ENCODE results near the gene AMPD2. TPM values are rescaled to one million over a fixed set of nuclear protein-coding genes. Genes with fewer than 3 reads are reported as not detected.

Gene AMPD2
- total and polyA plus RNA-seq, 2 donors from 2014 or later, result 21.1 to 55.3 TPM

DNA sequence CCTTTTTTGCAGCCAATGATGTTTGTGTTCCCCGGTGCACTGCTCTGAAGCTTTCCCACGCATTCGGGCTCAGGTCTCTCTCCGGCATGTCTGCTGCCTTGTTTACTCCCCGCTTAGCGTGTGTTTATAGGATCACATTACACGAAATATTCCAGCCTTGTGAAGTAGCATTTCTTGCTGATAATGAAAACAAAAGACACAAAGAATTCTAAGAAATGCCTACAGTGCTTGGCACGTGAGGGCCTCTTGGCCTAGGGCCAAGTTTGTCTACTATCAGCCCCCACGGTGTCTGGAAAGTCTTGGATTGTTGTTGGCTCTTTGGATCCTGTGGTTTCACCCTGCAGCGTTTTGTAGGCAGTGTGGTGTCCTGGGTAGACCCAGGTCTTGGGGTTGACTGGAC, 25.0 kb downstream of the AMPD2 start:
- Histone ChIP-seq H3K27me3 (ENCODE audit: control insufficient read depth, insufficient read depth, low read length) (no peaks in the 10 kb centered on the region), H3K9ac (ENCODE audit: low read length in 3 of 3) (no peak overlapping the region), H3K27ac (ENCODE audit: low read depth in 2 of 2, low read length in 2 of 2) (no peak overlapping the region), H3K9me3 (ENCODE audit: control insufficient read depth in 2 of 3, insufficient read depth in 1 of 3, low read length in 3 of 3) (no peaks in the 10 kb centered on the region), H3K36me3 (ENCODE audit: control insufficient read depth in 2 of 3, insufficient read depth in 3 of 3, low read length in 3 of 3) (no peaks in the 10 kb centered on the region), H3K4me1 (ENCODE audit: control insufficient read depth in 2 of 3, insufficient read depth in 2 of 3, low read depth in 1 of 3, low read length in 3 of 3) (peaks cover 0 to 5% (median 4%) of the 10 kb centered on the region in 3 donors), H3K4me3 (ENCODE audit: low read length in 3 of 3) (no peak overlapping the region)
- TF ChIP-seq, protein P1, sequence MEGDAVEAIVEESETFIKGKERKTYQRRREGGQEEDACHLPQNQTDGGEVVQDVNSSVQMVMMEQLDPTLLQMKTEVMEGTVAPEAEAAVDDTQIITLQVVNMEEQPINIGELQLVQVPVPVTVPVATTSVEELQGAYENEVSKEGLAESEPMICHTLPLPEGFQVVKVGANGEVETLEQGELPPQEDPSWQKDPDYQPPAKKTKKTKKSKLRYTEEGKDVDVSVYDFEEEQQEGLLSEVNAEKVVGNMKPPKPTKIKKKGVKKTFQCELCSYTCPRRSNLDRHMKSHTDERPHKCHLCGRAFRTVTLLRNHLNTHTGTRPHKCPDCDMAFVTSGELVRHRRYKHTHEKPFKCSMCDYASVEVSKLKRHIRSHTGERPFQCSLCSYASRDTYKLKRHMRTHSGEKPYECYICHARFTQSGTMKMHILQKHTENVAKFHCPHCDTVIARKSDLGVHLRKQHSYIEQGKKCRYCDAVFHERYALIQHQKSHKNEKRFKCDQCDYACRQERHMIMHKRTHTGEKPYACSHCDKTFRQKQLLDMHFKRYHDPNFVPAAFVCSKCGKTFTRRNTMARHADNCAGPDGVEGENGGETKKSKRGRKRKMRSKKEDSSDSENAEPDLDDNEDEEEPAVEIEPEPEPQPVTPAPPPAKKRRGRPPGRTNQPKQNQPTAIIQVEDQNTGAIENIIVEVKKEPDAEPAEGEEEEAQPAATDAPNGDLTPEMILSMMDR (IDR thresholded peaks at IDR 0.05; ENCODE audit: borderline replicate concordance, extremely low read depth, insufficient read depth), result no peak
- DNase-seq (peak in 1 of 5 donors; percentile 67), FAIRE-seq (no peak)
- intact Hi-C loops (cut with DNase I), result loop anchor here (5.0 kb wide), 1 partner anchor 128 kb away; no protein-coding TSS in a partner anchor

DNA sequence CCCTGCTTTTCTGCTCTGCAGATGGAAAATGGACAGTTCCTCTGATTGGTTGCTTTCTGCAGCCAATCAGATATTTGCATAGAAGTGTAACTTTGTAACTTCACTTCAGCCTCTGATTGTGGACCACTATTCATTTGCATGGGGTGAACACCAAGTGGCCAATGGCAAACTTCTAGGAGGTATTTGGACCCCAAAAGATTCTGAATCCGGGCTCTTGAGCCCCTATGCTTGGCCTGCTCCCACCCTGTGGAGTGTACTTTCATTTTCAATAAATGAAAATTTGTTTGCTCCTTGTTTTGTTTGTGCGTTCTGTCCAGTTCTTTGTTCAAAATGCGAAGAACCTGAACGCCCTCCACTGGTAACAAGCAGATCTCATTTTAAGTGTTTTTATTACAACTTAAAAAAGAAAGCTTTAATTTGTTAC, 29.9 kb downstream of the AMPD2 start:
- peak in 2 of 5 donors; percentile 30 to 77 for DNase-seq
- H3K4me3 ChIP-seq (ENCODE audit: low read length in 3 of 3), result peak overlapping the region in 2 of 3 donors; percentile 2 to 50

DNA sequence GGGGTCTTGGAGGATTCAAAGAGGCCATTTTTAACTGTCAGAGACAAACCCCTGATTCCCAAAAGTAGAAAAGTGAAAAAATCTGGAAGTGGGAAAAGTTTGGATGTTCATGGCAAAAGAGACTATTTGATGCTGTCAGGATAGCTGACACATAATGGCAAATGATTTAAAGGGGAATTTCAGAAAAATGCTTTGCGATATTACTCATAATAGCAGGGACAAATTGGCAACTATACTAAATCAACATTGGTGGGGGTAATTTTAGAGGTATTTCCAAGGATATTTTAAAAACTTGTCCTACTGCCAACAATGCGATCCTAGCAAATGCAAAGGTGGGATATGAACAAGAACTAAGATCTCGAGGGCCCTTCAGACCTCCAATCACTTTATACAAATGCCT, 31.0 kb downstream of the AMPD2 start:
- intact Hi-C loops (cut with DNase I), result no loop called here
- no peaks in the 10 kb centered on the region for H3K27me3 ChIP-seq (ENCODE audit: control insufficient read depth, insufficient read depth, low read length)
- no peak overlapping the region for H3K4me3 ChIP-seq (ENCODE audit: low read length in 3 of 3)
- no peak overlapping the region for H3K9ac ChIP-seq (ENCODE audit: low read length in 3 of 3)
- peaks cover 0 to 8% (median 4%) of the 10 kb centered on the region in 3 donors for H3K4me1 ChIP-seq (ENCODE audit: control insufficient read depth in 2 of 3, insufficient read depth in 2 of 3, low read depth in 1 of 3, low read length in 3 of 3)
- no peak for FAIRE-seq
- H3K9me3 ChIP-seq (ENCODE audit: control insufficient read depth in 2 of 3, insufficient read depth in 1 of 3, low read length in 3 of 3), result no peaks in the 10 kb centered on the region
- no peak overlapping the region for H3K27ac ChIP-seq (ENCODE audit: low read depth in 2 of 2, low read length in 2 of 2)
- DNase-seq, result no peak
- TF ChIP-seq, protein P1 (IDR thresholded peaks at IDR 0.05; ENCODE audit: borderline replicate concordance, extremely low read depth, insufficient read depth), result no peak
- no peaks in the 10 kb centered on the region for H3K36me3 ChIP-seq (ENCODE audit: control insufficient read depth in 2 of 3, insufficient read depth in 3 of 3, low read length in 3 of 3)

More for the DNA sequence above, 29.9 kb downstream of the AMPD2 start:
- FAIRE-seq, result peak; percentile 42
- H3K9ac ChIP-seq (ENCODE audit: low read length in 3 of 3), result peak overlapping the region in 1 of 3 donors; percentile 4
- H3K4me1 ChIP-seq (ENCODE audit: control insufficient read depth in 2 of 3, insufficient read depth in 2 of 3, low read depth in 1 of 3, low read length in 3 of 3), result peaks cover 0 to 2% (median under 1%) of the 10 kb centered on the region in 3 donors
- H3K27ac ChIP-seq (ENCODE audit: low read depth in 2 of 2, low read length in 2 of 2), result no peak overlapping the region
- TF ChIP-seq, protein P1 (IDR thresholded peaks at IDR 0.05; ENCODE audit: borderline replicate concordance, extremely low read depth, insufficient read depth), result peak; percentile 31
- no peaks in the 10 kb centered on the region for H3K27me3 ChIP-seq (ENCODE audit: control insufficient read depth, insufficient read depth, low read length)
- H3K9me3 ChIP-seq (ENCODE audit: control insufficient read depth in 2 of 3, insufficient read depth in 1 of 3, low read length in 3 of 3), result no peaks in the 10 kb centered on the region
- no peaks in the 10 kb centered on the region for H3K36me3 ChIP-seq (ENCODE audit: control insufficient read depth in 2 of 3, insufficient read depth in 3 of 3, low read length in 3 of 3)
- intact Hi-C loops (cut with DNase I), result no loop called here

DNA sequence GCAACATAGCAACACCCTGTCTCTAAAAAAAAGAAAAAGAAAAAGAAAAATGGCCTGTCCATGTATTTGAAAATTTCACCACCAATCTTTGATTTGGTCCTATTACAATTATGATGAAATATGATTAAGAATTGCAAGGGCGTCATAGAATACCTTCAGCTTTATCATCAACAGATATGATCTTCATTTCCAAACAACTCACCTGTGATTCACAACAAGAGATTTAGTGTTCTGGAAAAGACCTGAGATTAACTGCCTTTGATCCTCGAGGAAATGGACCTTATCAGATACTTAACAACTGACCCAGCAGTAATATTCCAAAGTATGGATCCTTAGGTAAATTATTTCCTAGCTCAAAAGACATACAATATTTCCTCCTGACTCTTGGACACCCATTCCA, 32.8 kb downstream of the AMPD2 start:
- TF ChIP-seq, protein P1 (IDR thresholded peaks at IDR 0.05; ENCODE audit: borderline replicate concordance, extremely low read depth, insufficient read depth), result no peak
- H3K4me1 ChIP-seq (ENCODE audit: control insufficient read depth in 2 of 3, insufficient read depth in 2 of 3, low read depth in 1 of 3, low read length in 3 of 3), result peaks cover 0 to 11% (median 4%) of the 10 kb centered on the region in 3 donors
- DNase-seq, result no peak
- no peaks in the 10 kb centered on the region for H3K27me3 ChIP-seq (ENCODE audit: control insufficient read depth, insufficient read depth, low read length)
- no peaks in the 10 kb centered on the region for H3K9me3 ChIP-seq (ENCODE audit: control insufficient read depth in 2 of 3, insufficient read depth in 1 of 3, low read length in 3 of 3)
- no peak overlapping the region for H3K27ac ChIP-seq (ENCODE audit: low read depth in 2 of 2, low read length in 2 of 2)
- no peak overlapping the region for H3K9ac ChIP-seq (ENCODE audit: low read length in 3 of 3)
- no peaks in the 10 kb centered on the region for H3K36me3 ChIP-seq (ENCODE audit: control insufficient read depth in 2 of 3, insufficient read depth in 3 of 3, low read length in 3 of 3)
- no peak overlapping the region for H3K4me3 ChIP-seq (ENCODE audit: low read length in 3 of 3)
- no peak for FAIRE-seq
- intact Hi-C loops (cut with DNase I), result no loop called here
